Measurements from ENCODE around the gene EXD3.
"Not testable (repeated sequence)": the region's sequence is repeated elsewhere in the genome, so short reads cannot be mapped to it uniquely, and the experiment has no call there.

Gene EXD3

DNA sequence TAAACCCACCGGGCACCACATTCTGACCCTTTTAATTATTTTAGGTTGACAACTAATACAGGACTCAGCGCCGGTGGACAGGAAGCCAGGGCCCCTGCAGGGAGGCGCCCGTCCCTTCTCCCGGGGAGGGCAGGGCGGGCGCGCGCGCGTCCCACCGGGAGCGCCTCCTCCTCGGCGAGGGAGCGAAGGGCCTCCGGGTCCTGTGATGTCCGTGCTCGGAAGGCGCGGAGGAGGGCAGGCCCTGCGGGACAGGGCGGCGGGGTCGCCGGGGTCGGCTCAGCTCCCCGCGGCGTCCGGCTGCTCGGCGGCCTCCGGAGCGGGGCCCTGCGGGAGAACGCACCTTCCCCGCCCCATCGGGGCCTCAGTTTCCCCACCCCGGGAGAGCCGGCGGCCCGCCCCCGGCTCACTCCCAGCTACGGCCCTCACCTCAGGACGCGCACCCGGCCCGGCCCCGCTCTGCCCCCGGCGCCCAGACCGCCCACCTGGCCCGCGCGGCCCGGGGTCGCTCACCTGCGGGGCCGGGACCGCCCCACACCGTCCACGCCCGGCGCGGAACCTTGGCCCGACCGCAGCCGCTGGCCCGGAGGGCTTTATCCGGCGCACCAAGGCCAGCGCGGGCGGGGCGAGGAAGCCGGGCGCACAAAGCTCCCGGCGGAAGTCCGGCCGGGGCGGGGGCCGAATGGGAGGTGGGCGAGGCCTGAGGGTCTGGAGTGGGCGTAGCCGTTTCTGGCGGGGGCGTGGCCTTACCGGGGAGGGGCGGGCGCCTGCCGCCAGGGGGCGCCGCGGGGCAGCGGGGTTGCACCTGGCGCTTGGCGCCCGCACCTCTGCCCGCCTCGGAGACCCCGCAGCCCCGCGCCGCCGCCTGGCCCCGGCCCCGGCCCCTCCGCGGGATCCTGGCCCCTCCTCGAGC is at the start of gene EXD3, which contains the start of gene NOXA1:
Gene EXD3, minus strand, starts transcription at position 559 of the 910 bp plus-strand sequence. CDS start 27,805 bp downstream, outside the sequence.
Gene NOXA1, plus strand, starts transcription at position 790 of the 910 bp plus-strand sequence. CDS start 137 bp downstream, outside the sequence.
- Mint-ChIP-seq H3K9me3 (no peaks in the 10 kb centered on the region), H3K4me1 (peaks cover 29% of the 10 kb centered on the region), H3K27ac (no peak within 1 kb of the TSS), H3K4me3 (peak within 1 kb of the TSS; percentile 93), H3K27me3 (ENCODE audit: low read depth, poor library complexity) (peaks cover 19% of the 10 kb centered on the region), H3K36me3 (ENCODE audit: low read depth) (no peaks in the 10 kb centered on the region)
- DNase-seq: peak; percentile 97
- no peak for TF ChIP-seq CTCF (IDR thresholded peaks at IDR 0.05)

DNA sequence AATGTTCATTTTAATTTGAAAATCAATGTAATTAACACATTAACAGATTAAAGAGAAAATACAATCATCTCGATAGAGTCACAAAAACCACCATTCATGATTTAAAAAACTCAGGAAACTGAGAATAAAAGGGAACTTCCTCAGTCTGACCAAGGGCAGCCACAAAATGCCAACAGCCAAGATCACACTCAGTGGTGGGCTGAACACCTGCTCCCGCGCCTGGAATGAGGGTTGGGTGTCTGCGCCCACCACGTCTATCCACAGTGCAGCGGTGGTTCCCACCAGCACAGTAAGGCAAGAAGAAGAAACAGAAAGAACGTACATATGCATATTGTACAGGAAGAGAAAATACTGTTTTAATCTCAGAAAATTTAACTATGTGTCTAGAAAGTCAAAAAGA is 47.8 kb upstream of the EXD3 start:
- Mint-ChIP-seq H3K4me3 (no peak overlapping the region), H3K36me3 (ENCODE audit: low read depth) (peaks cover 19% of the 10 kb centered on the region), H3K9me3 (peaks cover 36% of the 10 kb centered on the region), H3K27me3 (ENCODE audit: low read depth, poor library complexity) (peaks cover 34% of the 10 kb centered on the region), H3K27ac (no peak overlapping the region), H3K4me1 (peaks cover 3% of the 10 kb centered on the region)
- no peak for DNase-seq
- TF ChIP-seq CTCF (IDR thresholded peaks at IDR 0.05): no peak

DNA sequence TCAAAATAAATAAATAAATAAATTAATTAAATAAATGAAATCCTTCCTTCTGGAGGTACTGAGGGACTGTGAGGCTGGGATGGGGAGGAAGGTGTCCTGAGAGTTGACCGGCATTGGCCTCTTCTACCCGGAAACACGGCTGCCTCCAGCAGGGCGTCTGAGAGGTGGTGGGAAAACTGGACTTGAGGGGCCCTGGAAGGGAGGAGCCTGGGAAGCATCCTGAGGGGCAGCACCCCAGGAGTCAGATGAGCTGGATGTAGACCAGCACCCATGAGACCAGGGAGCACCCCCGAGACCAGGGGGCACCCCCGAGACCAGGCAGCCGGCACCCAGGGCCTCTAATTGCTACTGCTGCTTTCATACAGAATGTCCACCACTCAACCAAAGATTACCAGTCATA is 44.9 kb upstream of the EXD3 start:
- peaks cover 33% of the 10 kb centered on the region for H3K27me3 Mint-ChIP-seq (ENCODE audit: low read depth, poor library complexity)
- peaks cover 8% of the 10 kb centered on the region for H3K9me3 Mint-ChIP-seq
- no peak for TF ChIP-seq CTCF (IDR thresholded peaks at IDR 0.05)
- H3K36me3 Mint-ChIP-seq (ENCODE audit: low read depth): peaks cover 2% of the 10 kb centered on the region
- no peak overlapping the region for H3K4me3 Mint-ChIP-seq
- no peak for DNase-seq
- H3K4me1 Mint-ChIP-seq: peaks cover 4% of the 10 kb centered on the region
- H3K27ac Mint-ChIP-seq: no peak overlapping the region

- Mint-ChIP-seq H3K27ac (no peak overlapping the region), H3K4me1 (peaks cover 4% of the 10 kb centered on the region), H3K9me3 (peaks cover 5% of the 10 kb centered on the region), H3K4me3 (no peak overlapping the region), H3K27me3 (ENCODE audit: low read depth, poor library complexity) (peaks cover 36% of the 10 kb centered on the region), H3K36me3 (ENCODE audit: low read depth) (no peaks in the 10 kb centered on the region)
- no peak for DNase-seq
- no peak for TF ChIP-seq CTCF (IDR thresholded peaks at IDR 0.05)
Measured at GRCh38 chr9:137467161-137467581, 44.2 kb upstream of the EXD3 start.

- not testable (repeated sequence) for H3K4me1 Mint-ChIP-seq
- H3K27ac Mint-ChIP-seq: peak overlapping the region; percentile 69
Measured at GRCh38 chr9:137466389-137467085, 43.6 kb upstream of the EXD3 start.

GRCh38 chr9:137465720-137466388 is 42.9 kb upstream of the EXD3 start:
- Mint-ChIP-seq H3K4me3 (no peak overlapping the region), H3K36me3 (ENCODE audit: low read depth) (no peaks in the 10 kb centered on the region), H3K4me1 (peaks cover 4% of the 10 kb centered on the region), H3K9me3 (no peaks in the 10 kb centered on the region), H3K27me3 (ENCODE audit: low read depth, poor library complexity) (peaks cover 39% of the 10 kb centered on the region), H3K27ac (peak overlapping the region; percentile 69)
- TF ChIP-seq CTCF (IDR thresholded peaks at IDR 0.05): no peak
- DNase-seq: no peak

More at GRCh38 chr9:137466389-137467085, 43.6 kb upstream of the EXD3 start:
- peaks cover 34% of the 10 kb centered on the region for H3K27me3 Mint-ChIP-seq (ENCODE audit: low read depth, poor library complexity)
- DNase-seq; H3K4me3 Mint-ChIP-seq; H3K9me3 Mint-ChIP-seq; H3K36me3 Mint-ChIP-seq (ENCODE audit: low read depth): not testable (repeated sequence)
